NCI-H460 (cell line): Measurements from ENCODE around the gene ARL5B. TPM values are rescaled to one million over a fixed set of nuclear protein-coding genes. Genes with fewer than 3 reads are reported as not detected.
"Not testable (repeated sequence)": the region's sequence is repeated elsewhere in the genome, so short reads cannot be mapped to it uniquely, and the experiment has no call there.

ENCODE experiments used
- DNase-seq: peaks from one replicate; pipeline ENCODE4 v3.0.0-alpha.2; 2016; ENCODE audit warnings: low read depth; ENCODE audit errors: extremely low read depth
- polyA plus RNA-seq: library from polyadenylated mRNA; depleted of rRNA; stranded (reverse); fragments of >200 nt; gene quantifications from 2 replicates; pipeline ENCODE4 v1.2.3, GENCODE V29; 2014; cell fraction: nucleus; rRNA removed
- total RNA-seq: library from RNA; depleted of rRNA; stranded (reverse); fragments of >200 nt; shearing (Covaris generic); gene quantifications from 2 replicates; pipeline ENCODE4 v1.2.3, GENCODE V29; 2014; rRNA removed

ARL5B gene
- total RNA-seq = 18.4 and 20.4 TPM in 2 replicates
- 10.6 and 18.1 TPM in 2 replicates for polyA plus RNA-seq

- DNase-seq = peak; percentile 90
Observed at GRCh38 chr10:18659125-18659818, at the start of gene ARL5B. ARL5B (plus strand) TSS chr10:18659431; CDS start chr10:18659638, 207 bp downstream.

- DNase-seq = peak; percentile 66
Observed at GRCh38 chr10:18610517-18610916, 48.7 kb upstream of the ARL5B start.

GRCh38 chr10:18611168-18611567 is 48.1 kb upstream of the ARL5B start:
- no peak for DNase-seq

GRCh38 chr10:18615618-18616017 is 43.6 kb upstream of the ARL5B start:
- no peak for DNase-seq

GRCh38 chr10:18616337-18616736 is 42.9 kb upstream of the ARL5B start:
- no peak for DNase-seq

- DNase-seq = no peak
Observed at GRCh38 chr10:18619016-18619415, 40.2 kb upstream of the ARL5B start.

GRCh38 chr10:18620856-18621255 is 38.4 kb upstream of the ARL5B start:
- DNase-seq = no peak

- DNase-seq = not testable (repeated sequence)
Observed at GRCh38 chr10:18623671-18624070, 35.6 kb upstream of the ARL5B start.

GRCh38 chr10:18625886-18626285 is 33.3 kb upstream of the ARL5B start:
- no peak for DNase-seq

- peak; percentile 28 for DNase-seq
Observed at GRCh38 chr10:18627452-18628018, 31.7 kb upstream of the ARL5B start.

GRCh38 chr10:18632500-18632899 is 26.7 kb upstream of the ARL5B start:
- not testable (repeated sequence) for DNase-seq

- no peak for DNase-seq
Observed at GRCh38 chr10:18635995-18636394, 23.2 kb upstream of the ARL5B start.

- not testable (repeated sequence) for DNase-seq
Observed at GRCh38 chr10:18637400-18637799, 21.8 kb upstream of the ARL5B start.

- not testable (repeated sequence) for DNase-seq
Observed at GRCh38 chr10:18639719-18640118, 19.5 kb upstream of the ARL5B start.

- DNase-seq = no peak
Observed at GRCh38 chr10:18647151-18647550, 12.1 kb upstream of the ARL5B start.

GRCh38 chr10:18647945-18648344 is 11.3 kb upstream of the ARL5B start:
- DNase-seq = no peak

GRCh38 chr10:18649364-18649959 is 9.8 kb upstream of the ARL5B start:
- no peak for DNase-seq

GRCh38 chr10:18650404-18650997 is 8.7 kb upstream of the ARL5B start:
- DNase-seq = no peak

- DNase-seq = peak; percentile 60
Observed at GRCh38 chr10:18651324-18652007, 7.8 kb upstream of the ARL5B start, which contains the start of gene NSUN6. NSUN6 (minus strand) TSS chr10:18651587; CDS start chr10:18651203, 384 bp downstream.

GRCh38 chr10:18653112-18653511 is 6.1 kb upstream of the ARL5B start:
- no peak for DNase-seq

GRCh38 chr10:18656724-18657123 is 2.5 kb upstream of the ARL5B start:
- no peak for DNase-seq
